Bone marrow (tissue), 2 donors: ENCODE results near the gene RBMS1.
"Not testable (repeated sequence)": the region's sequence is repeated elsewhere in the genome, so short reads cannot be mapped to it uniquely, and the experiment has no call there.

ENCODE experiments used
- DNase-seq, 2 donors: peaks; one replicate each; lab custom pipeline; 2025; lab: John Stamatoyannopoulos, UW

The RBMS1 gene

DNA sequence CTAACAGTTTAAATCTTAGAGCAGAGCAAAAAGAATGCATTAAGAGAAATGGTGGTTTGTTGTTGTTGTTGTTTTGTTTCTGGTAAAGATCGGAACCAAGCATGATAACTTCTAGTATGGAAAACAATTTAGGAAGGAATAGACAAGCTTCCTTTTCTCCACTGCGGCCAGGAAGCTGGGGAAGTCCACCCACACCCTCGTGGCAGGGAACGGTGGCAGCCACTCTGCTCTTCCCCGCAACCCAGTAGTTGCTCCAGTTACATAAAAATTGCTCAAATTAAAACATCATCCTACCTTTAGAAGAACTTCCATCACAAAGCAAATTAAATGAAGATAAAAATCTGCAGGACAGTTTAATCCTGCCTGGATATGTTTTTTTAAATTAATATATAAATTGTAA is 113.0 kb downstream of the RBMS1 start:
- no peak for DNase-seq

DNA sequence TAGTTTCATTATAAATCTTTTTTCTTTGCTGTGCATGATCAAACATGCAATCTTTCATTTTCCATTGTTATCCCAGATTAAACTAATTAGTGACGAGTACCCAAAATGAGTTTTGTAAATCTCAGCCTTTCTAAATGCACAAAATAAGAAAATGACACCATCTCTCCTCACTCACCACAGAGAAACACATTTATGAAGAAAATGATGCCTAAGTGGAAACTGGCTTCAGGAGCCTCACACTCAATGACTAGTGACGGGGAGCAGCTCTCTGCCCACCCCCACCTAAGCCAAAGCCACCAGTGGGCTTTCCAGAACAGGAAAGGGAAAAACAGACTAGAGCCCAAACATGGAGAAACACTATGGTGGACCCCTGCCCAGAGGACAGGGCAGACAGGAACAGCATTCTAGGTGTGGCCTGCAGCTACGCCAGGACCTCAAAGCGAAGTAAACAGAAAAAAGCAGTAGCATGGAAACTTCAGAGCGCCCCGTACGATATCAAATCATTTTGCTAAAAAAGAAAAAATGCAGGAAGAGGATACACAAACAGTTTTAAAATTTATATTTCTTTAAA is 113.5 kb downstream of the RBMS1 start:
- DNase-seq = no peak

DNA sequence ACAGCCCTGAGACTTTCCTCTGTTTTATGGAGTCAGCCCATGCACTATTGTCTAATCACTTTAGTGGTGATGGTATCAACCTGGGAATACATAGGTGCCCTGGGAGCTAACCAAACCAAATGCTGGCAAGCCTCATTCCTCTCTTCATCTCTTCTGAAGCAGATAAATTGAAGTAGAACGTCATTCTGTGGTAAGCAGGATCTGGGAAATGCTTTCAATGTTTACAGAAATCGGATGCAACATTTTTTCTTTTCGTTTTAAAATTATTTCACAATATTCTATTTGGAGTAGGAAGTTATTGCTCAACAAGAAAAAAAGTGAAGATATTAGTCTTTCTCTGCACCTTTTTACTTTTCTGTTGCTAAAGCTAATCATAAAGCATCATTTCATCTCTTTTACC is 114.2 kb downstream of the RBMS1 start:
- no peak for DNase-seq

DNA sequence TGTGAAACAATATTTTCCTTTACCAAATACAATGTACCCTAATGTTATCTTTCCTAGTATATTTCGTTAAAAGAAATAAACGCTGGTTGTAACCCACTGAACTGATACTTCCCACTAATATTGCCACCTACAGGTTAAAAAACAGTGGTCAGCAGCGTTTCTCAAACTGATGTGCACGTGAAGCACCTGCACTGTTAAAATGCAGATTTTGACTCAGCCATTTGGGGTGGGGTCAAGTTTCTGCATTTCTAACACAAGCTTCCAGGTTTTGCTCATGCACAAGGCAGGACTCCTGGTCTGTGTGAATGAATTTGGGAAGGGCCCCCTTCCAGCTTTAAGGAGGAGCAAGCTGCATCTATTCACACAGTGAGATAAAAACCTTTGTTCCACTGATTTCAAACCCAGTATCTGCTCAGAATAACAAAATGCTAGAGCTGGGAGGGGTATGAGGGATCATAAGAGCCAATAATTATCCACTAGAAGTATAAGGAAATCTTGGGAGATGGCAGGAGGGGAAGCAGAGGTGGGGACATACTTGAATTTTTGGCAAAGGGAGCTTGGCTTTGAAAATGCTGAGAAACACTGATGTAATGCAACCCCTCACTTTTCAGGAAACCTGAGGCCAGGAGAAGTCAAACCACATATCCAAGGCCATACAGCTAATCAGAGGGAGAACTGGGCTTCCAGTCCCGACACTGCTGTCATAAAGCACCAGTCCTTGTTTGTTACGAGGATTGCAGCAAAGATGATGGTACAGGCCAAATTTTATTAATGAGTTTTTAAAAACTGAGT is 116.2 kb downstream of the RBMS1 start:
- DNase-seq = no peak

DNA sequence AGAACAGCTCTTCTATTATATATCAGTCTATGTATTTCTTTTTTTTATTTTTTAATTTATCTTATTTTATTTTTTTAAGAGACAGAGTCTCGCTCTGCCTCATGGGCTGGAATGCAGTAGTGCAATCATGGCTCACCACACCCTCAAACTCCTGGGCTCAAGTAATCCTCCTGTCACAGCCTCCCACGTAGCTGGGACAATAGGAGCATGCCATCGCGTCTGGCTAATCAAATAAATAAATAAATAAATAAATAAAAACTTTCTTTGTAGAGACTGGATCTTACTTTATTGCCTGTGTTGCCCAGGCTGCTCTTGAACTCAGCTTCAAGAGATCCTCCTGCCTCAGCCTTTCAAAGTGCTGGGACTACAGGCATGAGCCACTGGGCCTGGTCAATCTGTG is 117.0 kb downstream of the RBMS1 start:
- DNase-seq = no peak

DNA sequence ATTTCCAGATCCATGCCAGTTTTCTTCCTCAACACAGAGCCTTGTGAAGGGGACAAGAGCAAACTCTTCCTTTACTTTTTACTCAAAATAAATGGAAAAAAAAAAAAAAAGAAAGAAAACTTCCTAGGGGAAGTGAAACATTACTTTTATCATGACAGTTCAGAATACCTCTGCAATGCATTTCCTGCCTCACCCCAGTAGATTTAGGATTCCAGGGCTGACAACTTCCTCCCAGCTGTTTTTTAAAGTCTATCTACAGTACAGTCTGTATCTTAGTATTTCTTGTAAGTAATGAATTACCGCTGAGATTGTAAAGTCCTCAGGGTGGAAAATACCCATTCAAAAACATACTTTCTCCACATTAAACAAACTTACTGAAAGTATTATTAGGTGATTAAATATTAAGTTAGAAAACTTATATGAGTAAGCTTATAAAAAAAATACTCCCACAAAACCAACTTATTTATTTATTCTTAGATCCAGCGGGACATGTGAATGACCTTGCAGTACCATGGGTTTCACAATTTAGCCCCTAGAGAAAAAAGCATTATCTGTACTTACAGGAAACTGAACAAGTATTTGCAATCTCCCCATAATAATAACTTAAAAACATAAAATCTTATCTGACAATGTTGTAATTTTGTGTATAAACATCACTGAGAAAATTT is 117.7 kb downstream of the RBMS1 start:
- DNase-seq = peak in 1 of 2 donors; percentile 51

DNA sequence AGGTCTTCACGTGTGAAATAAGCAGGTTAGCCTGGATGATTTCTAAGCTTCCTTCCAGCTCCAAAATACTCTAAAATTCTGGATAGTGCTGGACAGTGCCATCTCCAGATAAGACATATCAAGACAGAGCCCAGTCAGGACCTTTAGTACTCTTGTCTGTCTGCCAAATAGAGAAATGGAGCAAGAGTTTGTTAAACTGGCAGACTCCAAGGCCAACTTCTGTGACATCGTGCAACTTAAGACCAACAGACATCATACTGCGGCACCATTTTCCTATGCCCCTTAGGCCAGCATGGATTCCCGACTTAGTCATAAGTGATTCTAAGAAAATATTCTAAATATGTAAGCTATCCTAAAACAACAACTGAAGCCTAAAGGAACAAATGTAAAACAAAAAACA is 118.6 kb downstream of the RBMS1 start:
- DNase-seq = no peak

DNA sequence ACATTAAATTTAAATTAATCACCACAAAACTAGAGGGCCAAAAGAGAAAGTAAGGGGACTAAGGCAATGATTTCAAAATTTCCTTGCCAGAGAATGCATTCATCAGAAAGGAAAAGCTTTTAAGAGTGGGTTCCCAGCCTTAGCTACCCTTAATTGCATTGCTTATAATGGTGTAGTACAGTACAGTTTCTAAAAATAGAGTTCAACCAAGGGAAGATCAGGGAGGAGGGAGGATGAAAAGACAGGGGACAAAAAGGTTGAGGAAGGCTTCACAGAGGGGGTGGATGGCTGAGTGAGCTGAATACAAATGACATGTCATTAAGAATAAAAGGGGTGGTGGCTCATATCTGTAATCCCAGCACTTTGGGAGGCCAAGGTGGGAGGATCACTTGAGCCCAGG is 119.9 kb downstream of the RBMS1 start:
- DNase-seq = no peak

DNA sequence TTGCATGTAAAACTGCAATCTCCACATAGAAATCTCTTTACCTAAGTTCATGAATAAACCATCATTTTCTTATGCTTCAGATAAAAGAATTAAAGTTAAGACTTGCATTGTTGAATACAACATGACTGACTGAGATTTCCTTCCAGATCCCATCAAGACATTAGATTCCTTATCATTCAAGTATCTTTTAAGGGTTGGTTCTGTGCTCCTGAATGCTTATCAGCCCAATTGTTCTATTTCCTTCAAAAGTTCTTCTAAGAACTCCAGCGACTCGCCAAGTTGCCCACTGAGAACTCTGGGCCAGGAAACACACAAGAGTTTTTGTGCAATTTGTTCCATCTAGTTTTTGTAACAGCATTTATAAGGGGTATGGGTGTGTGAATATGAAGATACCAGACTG is 120.3 kb downstream of the RBMS1 start:
- no peak for DNase-seq

DNA sequence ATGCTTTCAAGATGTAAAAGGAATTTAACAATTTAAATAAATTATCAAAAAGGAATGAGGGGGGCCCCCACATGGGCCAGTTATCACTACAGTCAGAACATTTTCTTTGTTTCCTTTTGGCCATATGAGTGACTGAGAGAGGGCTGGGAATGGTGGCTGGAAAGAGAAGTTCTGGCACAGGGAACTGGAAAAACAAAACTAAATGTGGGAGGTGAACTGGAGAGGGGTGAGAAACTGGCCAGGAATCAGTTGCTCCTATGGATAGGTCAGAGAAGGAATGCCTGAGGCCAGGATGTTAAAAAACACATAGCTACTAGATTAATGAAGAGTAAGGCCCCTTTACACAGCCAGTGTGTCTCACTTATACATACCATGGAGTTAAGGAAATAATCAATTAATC is 121.0 kb downstream of the RBMS1 start:
- no peak for DNase-seq

DNA sequence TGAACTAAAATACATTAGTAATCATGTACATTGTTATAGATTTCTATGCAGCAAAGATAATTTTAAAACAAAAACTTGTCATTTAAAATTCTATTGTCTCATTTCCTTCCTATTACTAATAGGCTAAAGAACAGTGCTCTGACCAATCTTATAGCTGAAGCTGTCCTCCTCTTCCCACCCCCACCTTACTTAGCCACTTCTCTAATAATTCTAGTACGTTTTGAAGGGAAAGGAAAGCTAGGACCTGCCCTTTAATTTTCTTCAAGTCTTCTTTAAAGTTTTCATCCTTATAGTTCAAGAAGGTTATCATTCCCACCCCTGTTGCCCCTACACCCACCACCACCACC is 121.6 kb downstream of the RBMS1 start:
- no peak for DNase-seq

DNA sequence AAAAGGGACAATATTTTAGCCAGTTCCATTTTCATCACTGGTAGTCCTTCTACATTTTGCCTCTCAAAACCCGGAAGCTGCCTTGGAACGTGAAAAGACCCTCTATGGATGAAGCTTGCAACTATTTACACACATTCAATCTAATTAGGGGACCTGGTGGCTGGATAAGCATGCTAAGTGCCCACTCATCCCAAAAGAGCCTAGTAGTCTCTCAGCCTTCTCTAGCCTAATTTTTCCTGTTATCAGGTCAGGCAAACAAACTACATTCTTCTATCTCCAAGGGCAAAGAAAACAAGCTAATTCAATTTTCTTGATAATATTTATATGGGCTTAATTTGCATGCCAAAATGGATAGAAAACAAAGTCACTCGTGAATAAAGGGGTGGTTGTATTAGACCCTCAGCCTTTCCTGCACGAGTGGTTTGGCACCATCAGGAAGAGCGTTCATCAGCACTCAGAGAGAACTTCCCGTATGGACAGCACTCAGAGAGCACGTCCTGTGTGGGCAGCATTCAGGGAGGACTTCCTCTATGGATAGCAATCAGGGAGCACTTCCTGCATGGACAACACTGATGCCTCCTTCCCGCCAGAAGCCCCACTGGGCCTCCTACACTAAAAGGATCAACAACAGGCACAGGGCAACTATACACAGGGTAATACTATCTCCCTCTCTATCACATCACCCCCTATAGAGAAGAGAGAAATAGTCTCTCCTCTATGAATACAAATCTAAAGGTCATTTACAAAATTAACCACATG is 122.2 kb downstream of the RBMS1 start:
- no peak for DNase-seq

DNA sequence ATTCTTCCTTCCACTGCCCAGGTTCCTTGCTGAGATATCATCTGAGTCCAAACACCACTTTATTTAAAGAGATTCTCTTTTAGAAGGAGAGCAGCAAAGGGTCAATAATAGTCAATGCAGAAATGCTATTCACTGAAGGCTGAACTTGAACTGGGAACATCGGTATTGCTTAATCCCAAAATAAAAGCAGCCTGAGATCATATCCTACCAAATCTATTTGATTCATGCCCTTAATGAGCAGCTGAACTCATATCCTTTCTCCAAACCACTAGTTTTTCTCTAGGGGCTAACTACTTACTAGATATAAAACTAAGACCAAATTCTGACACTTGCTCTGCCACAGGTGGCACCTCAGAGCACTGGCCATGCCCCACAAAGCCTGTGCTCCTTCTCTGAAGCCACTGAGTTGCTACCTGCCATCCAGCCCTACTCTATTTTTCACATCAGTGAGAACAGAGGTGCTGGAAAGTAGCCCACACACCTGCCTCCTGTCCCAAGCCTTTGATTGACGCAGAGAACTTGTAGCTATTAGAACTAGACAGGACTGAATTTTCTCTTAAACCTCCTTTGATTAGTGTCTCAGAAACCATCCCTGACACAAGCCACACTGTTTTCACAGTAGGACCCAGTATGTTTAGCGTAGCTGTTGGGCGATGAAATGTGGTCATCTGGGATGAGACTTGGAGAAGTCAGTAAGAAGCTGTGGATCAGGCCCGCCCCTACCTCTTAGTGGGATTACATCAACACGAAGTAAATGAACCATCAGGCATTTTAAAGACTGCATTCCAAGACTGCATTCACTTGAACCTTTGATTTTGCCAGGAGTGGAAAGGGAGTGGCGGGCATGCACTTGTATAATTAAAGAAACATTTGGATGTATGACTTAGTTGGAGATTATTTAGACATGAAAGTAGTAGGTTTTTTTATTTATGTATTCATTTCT is 124.3 kb downstream of the RBMS1 start:
- DNase-seq = no peak

DNA sequence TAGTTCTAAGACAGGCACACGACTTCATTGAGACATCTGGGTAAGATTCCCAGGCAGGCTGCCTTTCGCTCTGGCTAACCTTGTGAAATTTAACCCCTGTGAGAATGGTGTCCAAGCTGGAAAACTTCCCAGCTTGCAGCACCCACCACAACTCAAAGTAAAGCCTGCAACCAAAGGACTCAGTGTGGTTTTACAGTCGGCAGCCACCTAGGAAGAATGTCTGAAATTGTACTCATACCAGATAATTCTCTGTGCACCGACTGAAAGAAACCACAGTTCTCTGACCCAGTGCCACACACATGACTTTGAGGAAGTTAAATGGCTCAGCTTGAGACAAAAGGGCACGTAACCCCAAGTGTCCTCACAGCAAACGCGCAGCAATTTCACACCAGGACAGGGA is 125.7 kb downstream of the RBMS1 start:
- peak in 1 of 2 donors; percentile 5 for DNase-seq

DNA sequence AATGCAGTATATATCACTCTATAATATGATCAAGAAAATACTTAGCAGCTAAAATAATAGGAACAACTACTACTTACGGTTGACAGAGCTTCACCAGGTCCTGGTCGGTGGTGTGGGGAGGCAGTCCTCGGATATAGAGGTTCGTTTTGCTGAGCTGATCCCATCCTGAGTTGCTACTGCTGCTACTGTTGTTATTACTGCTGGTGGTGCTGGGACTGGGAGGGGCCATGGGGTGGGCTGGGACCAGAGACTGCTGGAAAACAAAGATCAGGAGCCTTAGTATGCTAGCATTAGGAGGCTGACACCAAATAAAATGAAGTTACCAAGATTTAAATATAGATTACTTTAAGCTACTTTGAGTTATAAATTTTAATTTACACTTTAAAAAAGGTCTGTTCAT is 126.5 kb downstream of the RBMS1 start:
- not testable (repeated sequence) for DNase-seq

DNA sequence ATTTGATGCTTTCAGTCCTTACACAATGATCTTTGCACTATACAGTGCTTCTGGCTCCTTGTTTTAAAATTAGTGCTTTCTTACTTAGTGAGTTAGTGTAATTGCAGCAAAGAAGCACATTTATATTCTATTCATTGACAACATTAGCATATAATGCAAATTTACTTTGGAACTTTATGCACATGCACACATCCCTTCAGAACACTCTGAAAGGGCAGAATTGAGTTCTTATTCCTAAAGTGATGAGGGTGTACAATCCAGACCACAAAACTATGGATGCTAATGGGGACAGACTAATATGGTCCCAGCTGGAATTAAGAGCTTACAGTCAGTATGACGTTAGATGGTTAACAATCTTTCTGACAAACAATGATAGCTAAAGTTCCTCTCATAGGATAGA is 127.1 kb downstream of the RBMS1 start:
- no peak for DNase-seq

DNA sequence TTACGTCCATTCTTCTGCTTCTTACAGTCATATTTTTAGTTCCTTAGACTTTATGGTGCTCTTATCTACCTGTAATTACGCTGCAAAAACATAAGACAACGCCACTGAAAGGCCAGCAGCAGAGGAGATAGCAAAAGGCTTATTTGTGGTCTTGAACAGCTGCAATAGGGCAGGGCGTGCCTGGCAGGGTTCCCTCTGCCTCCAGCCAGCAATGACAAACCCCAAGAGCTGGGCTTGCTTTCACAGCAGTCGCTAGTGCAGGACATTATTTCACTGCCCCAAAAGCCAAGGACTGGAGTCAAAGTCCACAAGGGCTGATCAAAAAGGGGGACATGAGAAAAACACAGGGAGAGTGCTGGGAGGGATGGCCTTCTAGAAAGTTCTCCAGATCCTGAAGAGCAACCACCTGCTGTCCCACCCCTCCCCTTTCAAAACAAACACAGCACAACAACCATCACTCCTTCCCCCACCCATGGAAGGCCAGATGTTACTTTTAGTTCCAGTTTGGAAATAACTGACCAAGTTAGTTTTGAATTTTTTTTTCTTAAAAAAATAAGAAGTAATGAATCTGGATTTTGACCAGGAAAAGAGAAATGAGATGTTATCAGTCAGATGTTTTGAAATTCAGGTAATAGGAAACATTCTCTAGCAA is 127.8 kb downstream of the RBMS1 start:
- no peak for DNase-seq

DNA sequence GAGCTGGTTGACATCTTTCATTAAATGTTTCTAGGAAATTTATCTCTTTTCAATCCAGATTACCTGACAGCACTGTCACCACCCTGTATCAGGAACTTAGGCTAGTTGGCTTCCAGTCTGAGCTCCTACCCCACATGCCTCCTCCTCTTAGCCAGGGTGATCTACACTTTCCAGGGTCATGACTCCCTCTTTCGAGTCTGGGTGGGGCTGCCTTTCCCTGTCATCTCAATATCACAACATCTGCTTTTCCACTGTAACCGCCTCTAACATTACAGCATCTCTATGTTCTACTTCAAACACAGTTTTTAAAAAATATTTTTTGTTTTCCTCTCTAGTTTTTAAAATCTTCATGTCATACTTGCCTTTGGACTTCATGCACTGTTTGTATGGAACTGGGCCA is 129.2 kb downstream of the RBMS1 start:
- no peak for DNase-seq

DNA sequence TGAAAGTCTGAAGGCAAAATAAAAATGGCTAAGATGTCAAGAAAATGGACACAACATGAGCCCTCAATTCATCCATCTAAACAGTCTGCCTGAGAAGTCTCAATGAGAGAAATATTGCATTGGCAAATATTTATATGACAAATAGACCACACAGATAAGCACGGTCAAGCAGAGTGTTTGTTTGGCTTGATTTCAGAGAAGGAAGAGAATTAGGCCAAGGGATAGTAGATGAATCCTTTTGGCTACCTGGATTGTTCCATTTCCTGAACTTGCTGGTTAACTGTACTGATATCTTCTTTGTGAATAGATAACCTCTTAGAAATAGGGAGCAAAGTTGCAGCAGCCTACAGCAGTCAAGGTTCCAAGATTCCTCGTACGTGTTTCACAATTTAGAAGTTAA is 129.6 kb downstream of the RBMS1 start:
- no peak for DNase-seq

DNA sequence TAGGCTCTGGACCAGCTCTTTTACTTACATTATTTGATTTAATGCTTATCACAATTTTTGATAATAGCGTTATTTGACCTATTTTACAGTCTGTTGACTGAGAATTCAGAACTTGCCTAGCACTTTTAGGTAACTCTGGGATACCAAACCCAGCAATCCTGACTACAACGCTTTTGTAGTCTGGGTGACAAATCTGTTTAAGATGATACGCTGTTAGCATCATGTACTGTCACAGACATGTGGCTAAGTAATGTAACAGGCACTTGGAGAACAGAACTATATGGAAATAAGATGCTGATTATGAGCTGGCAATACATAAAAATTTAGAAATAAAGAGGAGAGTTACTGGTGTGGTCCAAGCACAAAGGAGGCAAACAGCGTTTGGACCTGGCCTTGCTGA is 130.6 kb downstream of the RBMS1 start:
- no peak for DNase-seq

DNA sequence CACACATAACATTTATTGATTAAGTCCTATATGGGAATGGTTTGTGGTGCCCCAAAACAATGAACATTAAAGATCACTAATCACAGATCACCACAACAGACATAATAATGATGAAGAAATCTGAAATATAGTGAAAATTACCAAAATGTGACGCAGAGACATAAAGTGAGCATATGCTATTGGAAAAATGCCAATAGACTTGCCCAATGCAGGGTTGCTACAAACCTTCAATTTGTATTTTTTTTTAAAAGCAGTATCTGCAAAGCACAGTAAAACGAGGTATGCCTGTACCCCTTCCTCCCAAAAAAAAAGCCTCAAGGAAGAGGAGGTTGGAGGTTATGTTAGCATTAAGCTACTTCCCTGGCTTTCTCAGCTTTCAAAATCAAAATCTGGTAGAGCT is 131.1 kb downstream of the RBMS1 start:
- DNase-seq = no peak
